Measurements from ENCODE around the gene SYMPK.

- TF ChIP-seq CTCF (IDR thresholded peaks at IDR 0.05) = no peak
- TF ChIP-seq POLR2A (IDR thresholded peaks at IDR 0.05) = no peak
These were observed 34.0 kb downstream of the SYMPK start for GRCh38 chr19:45828945-45829344.

All from Peyer's patch (tissue), 4 donors.